NAMALWA (cell line): Measurements from ENCODE around the gene KCNB1.

Experiments
- DNase-seq: peaks from one replicate; pipeline ENCODE4 v3.0.0-alpha.2; 2015; ENCODE audit warnings: low spot score

The KCNB1 gene

GRCh38 chr20:49351775-49352174 is 130.7 kb downstream of the KCNB1 start:
- no peak for DNase-seq

GRCh38 chr20:49349694-49350252 is 132.7 kb downstream of the KCNB1 start:
- DNase-seq: no peak

- DNase-seq: no peak
Measured at GRCh38 chr20:49349078-49349477, 133.4 kb downstream of the KCNB1 start.

GRCh38 chr20:49348563-49348962 is 133.9 kb downstream of the KCNB1 start:
- DNase-seq: no peak

- DNase-seq: no peak
Measured at GRCh38 chr20:49347156-49347555, 135.3 kb downstream of the KCNB1 start.

GRCh38 chr20:49346682-49347081 is 135.8 kb downstream of the KCNB1 start:
- DNase-seq: peak; percentile 13

GRCh38 chr20:49345524-49345923 is 136.9 kb downstream of the KCNB1 start:
- no peak for DNase-seq

GRCh38 chr20:49344975-49345374 is 137.5 kb downstream of the KCNB1 start:
- no peak for DNase-seq

- no peak for DNase-seq
Measured at GRCh38 chr20:49344140-49344539, 138.3 kb downstream of the KCNB1 start.

- no peak for DNase-seq
Measured at GRCh38 chr20:49343246-49343645, 139.2 kb downstream of the KCNB1 start.

- no peak for DNase-seq
Measured at GRCh38 chr20:49340161-49340966, 142.1 kb downstream of the KCNB1 start.

GRCh38 chr20:49339123-49339522 is 143.3 kb downstream of the KCNB1 start:
- no peak for DNase-seq

- DNase-seq: no peak
Measured at GRCh38 chr20:49338061-49338460, 144.4 kb downstream of the KCNB1 start.

- DNase-seq: no peak
Measured at GRCh38 chr20:49337357-49337756, 145.1 kb downstream of the KCNB1 start.

GRCh38 chr20:49336786-49337185 is 145.7 kb downstream of the KCNB1 start:
- no peak for DNase-seq

- no peak for DNase-seq
Measured at GRCh38 chr20:49335476-49335875, 147.0 kb downstream of the KCNB1 start.

- no peak for DNase-seq
Measured at GRCh38 chr20:49330701-49331615, 151.5 kb downstream of the KCNB1 start.

GRCh38 chr20:49328790-49329189 is 153.7 kb downstream of the KCNB1 start:
- DNase-seq: no peak

GRCh38 chr20:49326026-49326425 is 156.4 kb downstream of the KCNB1 start:
- DNase-seq: no peak

GRCh38 chr20:49324306-49324705 is 158.2 kb downstream of the KCNB1 start:
- DNase-seq: no peak

GRCh38 chr20:49323622-49324238 is 158.7 kb downstream of the KCNB1 start:
- DNase-seq: peak; percentile 45

GRCh38 chr20:49320460-49320859 is 162.0 kb downstream of the KCNB1 start:
- DNase-seq: peak; percentile 24
